IMR-90 (cell line): Measurements from ENCODE around the gene TMEM72. TPM values are rescaled to one million over a fixed set of nuclear protein-coding genes. Genes with fewer than 3 reads are reported as not detected.

ENCODE experiments used
- ATAC-seq: fragments of 200-7000 bp; cut with Tn5 transposase; 2 replicates; pipeline ENCODE4 v1.9.1; 2020; ENCODE audit warnings: low read depth, mild to moderate bottlenecking, moderate library complexity
- BruUV-seq: library from RNA; stranded (reverse); fragments of 400-500 nt; replicated peaks from 2 replicates; lab custom pipeline; 2021; lab: Mats Ljungman, UMichigan
- CTCF ChIA-PET: fragments of 300-600 bp; formaldehyde crosslinking; extraction: SDS; loops from one replicate; lab custom pipeline; 2021; ENCODE audit warnings: antibody characterized with exemption; lab: Yijun Ruan, JAX
- POLR2A ChIA-PET: fragments of 300-600 bp; sonication (Branson Sonifier 250); formaldehyde crosslinking; loops from one replicate; lab custom pipeline; 2022; ENCODE audit warnings: antibody characterized with exemption; ENCODE audit not compliant: unreplicated experiment; lab: Charles Lee
- DNase-seq: peaks from one replicate; pipeline ENCODE4 v3.0.0; 2013
- H2AFZ ChIP-seq: replicated peaks from 2 replicates; pipeline ENCODE3; 2013; ENCODE audit warnings: low read length, mild to moderate bottlenecking; ENCODE audit not compliant: poor library complexity
- H2AK5ac ChIP-seq: 2 replicates; pipeline ENCODE4 v1.6.1; 2013; ENCODE audit warnings: low read depth, low read length, inconsistent platforms
- H2AK9ac ChIP-seq: replicated peaks from 2 replicates; pipeline ENCODE3; 2013; ENCODE audit warnings: mild to moderate bottlenecking, low read depth, low read length, moderate library complexity; ENCODE audit not compliant: poor library complexity
- H2BK120ac ChIP-seq: 2 replicates; pipeline ENCODE4 v1.6.1; 2013; ENCODE audit warnings: low read depth, low read length, inconsistent platforms
- H2BK15ac ChIP-seq: 3 replicates; pipeline ENCODE4 v1.6.1; 2013; ENCODE audit warnings: low read depth, low read length, inconsistent platforms
- H2BK20ac ChIP-seq: 2 replicates; pipeline ENCODE4 v1.6.1; 2013; ENCODE audit warnings: low read depth, mild to moderate bottlenecking, inconsistent platforms, low read length, moderate library complexity
- H2BK5ac ChIP-seq: 2 replicates; pipeline ENCODE4 v1.6.1; 2013; ENCODE audit warnings: mild to moderate bottlenecking, low read depth, low read length, inconsistent platforms; ENCODE audit not compliant: poor library complexity, severe bottlenecking
- H3K14ac ChIP-seq: replicated peaks from 2 replicates; pipeline ENCODE4 v1.6.1; 2013; ENCODE audit warnings: low read depth, low read length, inconsistent platforms
- H3K18ac ChIP-seq: 2 replicates; pipeline ENCODE4 v1.6.1; 2013; ENCODE audit warnings: low read depth, low read length, control low read depth
- H3K23ac ChIP-seq: 2 replicates; pipeline ENCODE4 v1.6.1; 2013; ENCODE audit warnings: low read depth, low read length, inconsistent platforms
- H3K27ac ChIP-seq: 2 replicates; pipeline ENCODE4 v1.5.1; 2013; ENCODE audit warnings: mild to moderate bottlenecking, control low read depth, low read length; ENCODE audit not compliant: insufficient read depth
- H3K27me3 ChIP-seq: 2 replicates; pipeline ENCODE4 v1.6.1; 2013; ENCODE audit warnings: low read length; ENCODE audit not compliant: control insufficient read depth, insufficient read depth
- H3K36me3 ChIP-seq: 2 replicates; pipeline ENCODE4 v1.6.1; 2013; ENCODE audit warnings: low read length, mixed read lengths; ENCODE audit not compliant: control insufficient read depth, insufficient read depth
- H3K4ac ChIP-seq: 2 replicates; pipeline ENCODE4 v1.6.1; 2013; ENCODE audit warnings: low read depth, low read length, inconsistent platforms
- H3K4me1 ChIP-seq: 2 replicates; pipeline ENCODE4 v1.6.1; 2013; ENCODE audit warnings: low read length, mixed read lengths; ENCODE audit not compliant: control insufficient read depth, insufficient read depth
- H3K4me2 ChIP-seq: 2 replicates; pipeline ENCODE4 v1.6.1; 2013; ENCODE audit warnings: low read depth, mild to moderate bottlenecking, control low read depth, low read length, moderate library complexity
- H3K4me3 ChIP-seq: 2 replicates; pipeline ENCODE4 v1.5.1; 2013; ENCODE audit warnings: low read depth, mild to moderate bottlenecking, control low read depth, low read length, moderate library complexity; ENCODE audit not compliant: insufficient read depth
- H3K56ac ChIP-seq: 2 replicates; pipeline ENCODE4 v1.6.1; 2013; ENCODE audit warnings: low read length, inconsistent platforms; ENCODE audit not compliant: insufficient read depth; ENCODE audit errors: extremely low read depth
- H3K79me1 ChIP-seq, 2 experiments: 2 replicates each; pipeline ENCODE4 v1.6.1; 2013; ENCODE audit warnings: low read length in 2 of 2, inconsistent platforms in 1 of 2, low read depth in 1 of 2
- H3K9ac ChIP-seq: 2 replicates; pipeline ENCODE4 v1.6.1; 2013; ENCODE audit warnings: low read depth, low read length, control low read depth
- H3K9me1 ChIP-seq: 2 replicates; pipeline ENCODE4 v1.6.1; 2013; ENCODE audit warnings: low read length, inconsistent platforms; ENCODE audit not compliant: insufficient read depth
- H3K9me3 ChIP-seq: 2 replicates; pipeline ENCODE4 v1.6.1; 2013; ENCODE audit warnings: low read length; ENCODE audit not compliant: control insufficient read depth, insufficient read depth
- H4K20me1 ChIP-seq: 2 replicates; pipeline ENCODE4 v1.6.1; 2013; ENCODE audit warnings: low read length, inconsistent platforms; ENCODE audit not compliant: insufficient read depth
- H4K5ac ChIP-seq: 2 replicates; pipeline ENCODE4 v1.6.1; 2013; ENCODE audit warnings: mild to moderate bottlenecking, low read depth, low read length, control low read depth
- H4K8ac ChIP-seq, 2 experiments: 2 replicates each; pipeline ENCODE4 v1.6.1; 2013; ENCODE audit warnings: low read depth in 2 of 2, low read length in 2 of 2, control low read depth in 1 of 2, inconsistent platforms in 1 of 2
- H4K91ac ChIP-seq: 2 replicates; pipeline ENCODE4 v1.6.1; 2013; ENCODE audit warnings: low read depth, low read length, inconsistent platforms; ENCODE audit not compliant: insufficient read depth
- BHLHE40 ChIP-seq: fragments of 150-350 bp; IDR thresholded peaks from 2 replicates; pipeline ENCODE4 v1.6.1; 2016; ENCODE audit warnings: mild to moderate bottlenecking, low read depth, low read length
- CEBPB ChIP-seq: IDR thresholded peaks from 2 replicates; pipeline ENCODE4 v1.6.1; 2012; ENCODE audit warnings: low read depth, low read length, improper control_type of control experiment
- CHD1 ChIP-seq: IDR thresholded peaks from 2 replicates; pipeline ENCODE4 v1.6.1; 2012; ENCODE audit warnings: low read depth, low read length, improper control_type of control experiment
- ELK1 ChIP-seq: fragments of 150-350 bp; IDR thresholded peaks from 2 replicates; pipeline ENCODE4 v1.6.1; 2016; ENCODE audit warnings: low read depth, mild to moderate bottlenecking, low read length, moderate library complexity, borderline replicate concordance
- FOS ChIP-seq: fragments of 150-350 bp; IDR thresholded peaks from 2 replicates; pipeline ENCODE4 v1.6.1; 2016; ENCODE audit warnings: low read depth, low read length
- MAFK ChIP-seq: IDR thresholded peaks from 2 replicates; pipeline ENCODE4 v1.6.1; 2012; ENCODE audit warnings: low read depth, low read length, improper control_type of control experiment
- MAZ ChIP-seq: IDR thresholded peaks from 2 replicates; pipeline ENCODE4 v1.6.1; 2012; ENCODE audit warnings: low read depth, mild to moderate bottlenecking, low read length, improper control_type of control experiment, moderate library complexity, borderline replicate concordance
- MXI1 ChIP-seq: IDR thresholded peaks from 2 replicates; pipeline ENCODE4 v1.6.1; 2012; ENCODE audit warnings: low read depth, mild to moderate bottlenecking, low read length, moderate library complexity, borderline replicate concordance
- NFE2L2 ChIP-seq: fragments of 150-350 bp; IDR thresholded peaks from 2 replicates; pipeline ENCODE4 v1.6.1; 2016; ENCODE audit warnings: low read depth, mild to moderate bottlenecking, low read length
- POLR2A ChIP-seq: IDR thresholded peaks from 2 replicates; pipeline ENCODE4 v1.6.1; 2012; ENCODE audit warnings: mild to moderate bottlenecking, low read depth, low read length
- RAD21 ChIP-seq: IDR thresholded peaks from 2 replicates; pipeline ENCODE4 v1.6.1; 2012; ENCODE audit warnings: low read length, improper control_type of control experiment
- RCOR1 ChIP-seq: IDR thresholded peaks from 2 replicates; pipeline ENCODE4 v1.6.1; 2012; ENCODE audit warnings: mild to moderate bottlenecking, low read length, improper control_type of control experiment; ENCODE audit not compliant: insufficient replicate concordance
- RFX5 ChIP-seq: IDR thresholded peaks from 2 replicates; pipeline ENCODE4 v1.8.0; 2012; ENCODE audit warnings: low read depth, mild to moderate bottlenecking, low read length, moderate library complexity
- SMC3 ChIP-seq: fragments of 150-350 bp; IDR thresholded peaks from 2 replicates; pipeline ENCODE4 v1.6.1; 2016; ENCODE audit warnings: low read depth, mild to moderate bottlenecking, antibody characterized with exemption, low read length, moderate library complexity
- USF2 ChIP-seq: fragments of 150-350 bp; IDR thresholded peaks from 2 replicates; pipeline ENCODE4 v1.6.1; 2017; ENCODE audit warnings: mild to moderate bottlenecking, antibody characterized with exemption, low read length, low read depth
- WGBS, 2 experiments: methylation state at CpG; one replicate each; pipeline versions ENCODE4 v1.1.5 to v1.1.7; 2013; ENCODE audit warnings: missing lambda C conversion rate in 2 of 2; ENCODE audit not compliant: insufficient read length in 1 of 2; ENCODE audit errors: extremely low coverage in 2 of 2; 5-methylcytosine and 5-hydroxymethylcytosine counted together
- dilution Hi-C: fragments of 300-500 bp; cut with HindIII; formaldehyde crosslinking; loops from one replicate; pipeline ENCODE4 v1.14.3; 2018; ENCODE audit warnings: low sequenced_read_pairs; ENCODE audit not compliant: unreplicated experiment
- in situ Hi-C: fragments of 300-500 bp; cut with MboI; formaldehyde crosslinking; loops from 3 replicates; pipeline ENCODE4 v1.14.3; 2019; ENCODE audit warnings: low sequenced_read_pairs, inconsistent platforms, mixed read lengths
- intact Hi-C: fragments of 100-400 bp; cut with micrococcal nuclease; formaldehyde crosslinking; loops from 2 replicates; pipeline ENCODE4 v1.10.0; 2022
- polyA plus RNA-seq, 3 experiments: library from polyadenylated mRNA; depleted of rRNA; stranded (reverse); fragments of >200 nt; gene quantifications; 2 replicates each; pipeline ENCODE4 v1.2.3, GENCODE V29; 2012; ENCODE audit warnings: low replicate concordance in 1 of 3
- total RNA-seq: library from RNA; depleted of rRNA; stranded (reverse); fragments of >200 nt; gene quantifications from 2 replicates; pipeline ENCODE4 v1.2.3, GENCODE V29; 2012
- TF ChIP-seq, protein P1 (sequence below): conservative IDR thresholded peaks from 2 replicates; pipeline ENCODE4 v1.5.1; 2012; ENCODE audit warnings: mild to moderate bottlenecking, low read depth, low read length, improper control_type of control experiment

Gene TMEM72
- total and polyA plus RNA-seq, 2 of the 4 experiments (the other 2 are of a cell fraction) = not detected

DNA sequence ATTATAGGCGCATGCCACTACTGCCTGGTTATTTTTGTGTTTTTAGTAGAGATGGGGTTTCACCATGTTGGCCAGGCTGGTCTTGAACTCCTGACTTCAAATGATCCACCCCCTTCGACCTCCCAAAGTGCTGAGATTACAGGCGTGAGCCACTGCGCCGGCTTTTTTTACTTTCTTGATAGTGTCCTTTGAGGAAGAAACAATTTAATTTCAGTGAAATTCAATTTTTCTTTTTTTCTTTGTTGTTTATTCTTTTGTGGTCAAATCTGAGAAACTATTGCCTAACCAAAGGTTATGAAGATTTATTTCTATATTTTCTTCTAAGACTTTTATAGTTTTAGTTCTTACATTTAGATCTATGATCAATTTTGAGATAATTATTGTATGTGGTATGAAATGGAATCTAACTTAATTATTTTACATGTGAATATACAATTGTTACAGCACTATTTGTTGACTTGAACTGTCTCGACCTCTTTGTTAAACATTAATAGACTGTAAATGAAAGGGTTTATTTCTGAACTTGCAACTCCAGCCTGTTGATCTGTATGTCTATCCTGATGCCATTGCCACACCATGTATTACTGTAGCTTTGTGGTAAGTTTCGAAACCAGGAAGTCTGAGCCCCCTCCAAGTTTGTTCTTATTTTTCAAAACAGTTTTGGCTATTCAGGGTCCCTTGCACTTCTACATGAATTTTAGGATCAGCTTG, 28.7 kb downstream of the TMEM72 start:
- Histone ChIP-seq H2AK9ac (no peak overlapping the region), H3K4me3 (no peak overlapping the region), H3K9me3 (peaks cover 2% of the 10 kb centered on the region; the same call in 1 of the 2 replicates), H3K4ac (no peak overlapping the region), H4K91ac (no peak overlapping the region), H3K4me2 (no peak overlapping the region), H2AFZ (no peak overlapping the region), H3K27ac (no peak overlapping the region), H3K9ac (no peak overlapping the region), H3K18ac (no peak overlapping the region), H3K36me3 (no peaks in the 10 kb centered on the region), H3K56ac (no peak overlapping the region), H3K79me1 (no peaks in the 10 kb centered on the region), H2BK15ac (no peak overlapping the region), H3K14ac (no peak overlapping the region), H3K9me1 (peaks cover 9% of the 10 kb centered on the region; the same call in 1 of the 2 replicates), H3K23ac (no peak overlapping the region), H2BK120ac (no peak overlapping the region), H2AK5ac (no peak overlapping the region), H4K20me1 (no peaks in the 10 kb centered on the region), H2BK20ac (no peak overlapping the region), H3K27me3 (no peaks in the 10 kb centered on the region), H3K4me1 (peaks cover 11% of the 10 kb centered on the region), H4K8ac (no peak overlapping the region), H4K5ac (no peak overlapping the region), H2BK5ac (no peak overlapping the region)
- DNase-seq = peak; percentile 26
- TF ChIP-seq RCOR1 (no peak), MXI1 (no peak), NFE2L2 (no peak), RFX5 (no peak), USF2 (no peak), CEBPB (no peak), MAFK (no peak), FOS (no peak), MAZ (no peak), CHD1 (no peak), RAD21 (no peak), POLR2A (no peak), SMC3 (no peak), BHLHE40 (no peak), ELK1 (no peak)
- TF ChIP-seq, protein P1, sequence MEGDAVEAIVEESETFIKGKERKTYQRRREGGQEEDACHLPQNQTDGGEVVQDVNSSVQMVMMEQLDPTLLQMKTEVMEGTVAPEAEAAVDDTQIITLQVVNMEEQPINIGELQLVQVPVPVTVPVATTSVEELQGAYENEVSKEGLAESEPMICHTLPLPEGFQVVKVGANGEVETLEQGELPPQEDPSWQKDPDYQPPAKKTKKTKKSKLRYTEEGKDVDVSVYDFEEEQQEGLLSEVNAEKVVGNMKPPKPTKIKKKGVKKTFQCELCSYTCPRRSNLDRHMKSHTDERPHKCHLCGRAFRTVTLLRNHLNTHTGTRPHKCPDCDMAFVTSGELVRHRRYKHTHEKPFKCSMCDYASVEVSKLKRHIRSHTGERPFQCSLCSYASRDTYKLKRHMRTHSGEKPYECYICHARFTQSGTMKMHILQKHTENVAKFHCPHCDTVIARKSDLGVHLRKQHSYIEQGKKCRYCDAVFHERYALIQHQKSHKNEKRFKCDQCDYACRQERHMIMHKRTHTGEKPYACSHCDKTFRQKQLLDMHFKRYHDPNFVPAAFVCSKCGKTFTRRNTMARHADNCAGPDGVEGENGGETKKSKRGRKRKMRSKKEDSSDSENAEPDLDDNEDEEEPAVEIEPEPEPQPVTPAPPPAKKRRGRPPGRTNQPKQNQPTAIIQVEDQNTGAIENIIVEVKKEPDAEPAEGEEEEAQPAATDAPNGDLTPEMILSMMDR = no peak
- ChIA-PET CTCF (interaction anchor here (0.5 kb wide), 1 partner anchor 14 kb away, joined by 3 read pairs; no protein-coding TSS in a partner anchor), POLR2A (no interaction called here)
- in situ Hi-C loops = no loop called here
- dilution Hi-C loops = no loop called here
- no peak for ATAC-seq
- BruUV-seq = no TSS peak
- intact Hi-C loops = no loop called here
- no CpG with 5 or more reads among the region's 7 CpGs for WGBS, 2 experiments
